HepG2 (cell line): ENCODE data around the gene SRP14. TPM values are rescaled to one million over a fixed set of nuclear protein-coding genes. Genes with fewer than 3 reads are reported as not detected.

Source experiments
- ATAC-seq: fragments of 200-7000 bp; cut with Tn5 transposase; 3 replicates; pipeline ENCODE4 v1.9.1; 2020; ENCODE audit warnings: mild to moderate bottlenecking, moderate library complexity
- BruUV-seq: library from RNA; stranded (reverse); fragments of 400-500 nt; replicated peaks from 2 replicates; lab custom pipeline; 2021; lab: Mats Ljungman, UMichigan
- CTCF ChIA-PET: fragments of 300-600 bp; formaldehyde crosslinking; extraction: SDS; loops from one replicate; lab custom pipeline; 2021; ENCODE audit warnings: low total read pairs, inconsistent platforms, low intra/inter-chr PET ratio; lab: Yijun Ruan, JAX
- POLR2A ChIA-PET: fragments of 350-600 bp; sonication (Branson Sonifier 250); formaldehyde crosslinking; loops from one replicate; lab custom pipeline; 2020; ENCODE audit warnings: antibody characterized with exemption, inconsistent platforms; lab: Yijun Ruan, JAX
- DNase-seq: peaks from one replicate; pipeline ENCODE4 v3.0.0-alpha.2; 2015; ENCODE audit warnings: low spot score
- FAIRE-seq: peaks from 3 replicates; lab custom pipeline; 2011; peaks lifted over from hg19 to GRCh38; lab: Jason Lieb, UNC
- H2AFZ ChIP-seq: one replicate; pipeline ENCODE4 v1.6.1; 2011; ENCODE audit warnings: low read length, inconsistent platforms
- H3K27ac ChIP-seq: fragments of 300-600 bp; 3 replicates; pipeline ENCODE4 v1.8.0; 2011; ENCODE audit warnings: mixed run types, mild to moderate bottlenecking, mixed read lengths, low read length, inconsistent platforms; ENCODE audit not compliant: insufficient read depth; ENCODE audit errors: extremely low read length
- H3K27me3 ChIP-seq, 2 experiments: fragments of 200-600 bp in 1 of 2; 2 replicates in 1 of 2; 3 replicates in 1 of 2; pipeline versions ENCODE4 v1.6.0 to v1.8.0; 2011; ENCODE audit warnings: low read length in 2 of 2, mild to moderate bottlenecking in 2 of 2, moderate library complexity in 2 of 2, inconsistent platforms in 1 of 2; ENCODE audit not compliant: insufficient read depth in 2 of 2, control insufficient read depth in 1 of 2
- H3K36me3 ChIP-seq, 2 experiments: fragments of 200-600 bp in 1 of 2; replicated peaks in 1 of 2; 2 replicates in 1 of 2; 3 replicates in 1 of 2; pipeline versions ENCODE4 v1.5.1 to v1.8.0; 2011; ENCODE audit warnings: low read length in 2 of 2, inconsistent platforms in 1 of 2; ENCODE audit not compliant: insufficient read depth in 2 of 2, control insufficient read depth in 1 of 2
- H3K4me1 ChIP-seq: 2 replicates; pipeline ENCODE4 v1.5.1; 2012; ENCODE audit warnings: low read length, inconsistent platforms; ENCODE audit not compliant: insufficient read depth
- H3K4me2 ChIP-seq: 2 replicates; pipeline ENCODE4 v1.6.0; 2011; ENCODE audit warnings: low read depth, low read length, inconsistent platforms
- H3K4me3 ChIP-seq, 3 experiments: fragments of 200-600 bp in 1 of 3; sonication (generic), shearing (Covaris generic) in 1 of 3; replicated peaks in 1 of 3; 2 replicates each; pipeline ENCODE4 v1.5.1; 2011 to 2016; ENCODE audit warnings: low read length in 3 of 3, inconsistent platforms in 2 of 3, low read depth in 2 of 3, mild to moderate bottlenecking in 2 of 3, control low read depth in 1 of 3, mixed read lengths in 1 of 3; ENCODE audit not compliant: insufficient read depth in 1 of 3
- H3K79me2 ChIP-seq: one replicate; pipeline ENCODE4 v1.6.1; 2011; ENCODE audit warnings: low read length, inconsistent platforms; ENCODE audit not compliant: insufficient read depth
- H3K9ac ChIP-seq: 2 replicates; pipeline ENCODE4 v1.6.0; 2011; ENCODE audit warnings: mild to moderate bottlenecking, low read depth, low read length, inconsistent platforms; ENCODE audit not compliant: insufficient read depth
- H3K9me3 ChIP-seq: 2 replicates; pipeline ENCODE4 v1.5.1; 2012; ENCODE audit warnings: mild to moderate bottlenecking, low read length
- H4K20me1 ChIP-seq: 2 replicates; pipeline ENCODE4 v1.6.0; 2011; ENCODE audit warnings: inconsistent platforms, mild to moderate bottlenecking, low read length, moderate library complexity; ENCODE audit not compliant: insufficient read depth
- ATF7 ChIP-seq, 2 experiments: fragments of 450-650 bp in 1 of 2; sonication (generic) in 1 of 2; formaldehyde crosslinking in 1 of 2; IDR thresholded peaks; 2 replicates each; pipeline versions ENCODE4 v1.4.0 to v1.6.1; 2016 to 2020; ENCODE audit warnings: antibody characterized with exemption in 1 of 2, mild to moderate bottlenecking in 1 of 2, missing genetic modification reagents in 1 of 2
- CREB1 ChIP-seq, 2 experiments: fragments of 450-650 bp in 1 of 2; IDR thresholded peaks; 2 replicates each; pipeline ENCODE4 v1.6.1; 2016 to 2017; ENCODE audit warnings: control low read depth in 1 of 2, mild to moderate bottlenecking in 1 of 2, missing compliant biosample characterization in 1 of 2, missing genetic modification characterization in 1 of 2
- MEIS2 ChIP-seq: sonication (generic); formaldehyde crosslinking; IDR thresholded peaks from 2 replicates; pipeline ENCODE4 v1.9.0; 2021; ENCODE audit warnings: mild to moderate bottlenecking, missing genetic modification reagents
- RARA ChIP-seq: IDR thresholded peaks from 2 replicates; pipeline ENCODE4 v1.6.1; 2016; ENCODE audit warnings: missing genetic modification reagents, missing compliant biosample characterization
- RXRB ChIP-seq: IDR thresholded peaks from 2 replicates; pipeline ENCODE4 v1.6.1; 2016; ENCODE audit warnings: borderline replicate concordance, missing genetic modification reagents, missing compliant biosample characterization
- SAFB2 ChIP-seq: sonication (generic); formaldehyde crosslinking; IDR thresholded peaks from 2 replicates; pipeline ENCODE4 v1.5.1; 2020; ENCODE audit warnings: missing genetic modification reagents, low read depth, mild to moderate bottlenecking, borderline replicate concordance
- WGBS: methylation state at CpG from one replicate; pipeline ENCODE4 v1.1.6; 2017; ENCODE audit warnings: low lambda C conversion rate; 5-methylcytosine and 5-hydroxymethylcytosine counted together
- in situ Hi-C: cut with HindIII; loops from 2 replicates; pipeline ENCODE4 v1.10.0; 2017; ENCODE audit warnings: low pct_unique_long_range_greater_than_20kb; ENCODE audit not compliant: extremely low pct_ligation_motif_present
- intact Hi-C: fragments of 100-400 bp; cut with micrococcal nuclease; formaldehyde crosslinking; loops from one replicate; pipeline ENCODE4 v1.10.0; 2022; ENCODE audit not compliant: unreplicated experiment
- polyA plus RNA-seq, 8 experiments: library from polyadenylated mRNA; depleted of rRNA in 3 of 8; stranded (reverse) in 7 of 8; unstranded in 1 of 8; fragments of >200 nt; fragmentation: Illumina TruSeq in 4 of 8; extraction: Trizol in 4 of 8; gene quantifications; 2 replicates each; pipeline versions ENCODE4 v1.2.1 to v1.2.3, GENCODE V29; 2011 to 2016; ENCODE audit warnings: low read depth in 4 of 8, missing spikeins in 1 of 8, mixed read lengths in 1 of 8; ENCODE audit not compliant: insufficient read depth in 1 of 8
- total RNA-seq, 5 experiments: library from RNA; depleted of rRNA; stranded (reverse); fragments of >200 nt; fragmentation: Illumina TruSeq; extraction: Trizol; gene quantifications; 2 replicates each; pipeline ENCODE4 v1.2.3, GENCODE V29; 2016; ENCODE audit warnings: low read depth in 1 of 5
- TF ChIP-seq, protein P1 (sequence below): sonication (generic); formaldehyde crosslinking; IDR thresholded peaks from 2 replicates; pipeline ENCODE4 v1.5.1; 2020; ENCODE audit warnings: mild to moderate bottlenecking, missing genetic modification reagents, borderline replicate concordance
- TF ChIP-seq, protein P2 (sequence below): sonication (generic); formaldehyde crosslinking; IDR thresholded peaks from 2 replicates; pipeline ENCODE4 v1.8.1; 2023; ENCODE audit warnings: mild to moderate bottlenecking, inconsistent platforms, moderate library complexity, missing genetic modification reagents, borderline replicate concordance

SRP14 gene
- total and polyA plus RNA-seq, 2 of the 13 experiments (the other 11 are each of a cell fraction or from before 2014, with no cell fraction given): 208 to 356 TPM

DNA sequence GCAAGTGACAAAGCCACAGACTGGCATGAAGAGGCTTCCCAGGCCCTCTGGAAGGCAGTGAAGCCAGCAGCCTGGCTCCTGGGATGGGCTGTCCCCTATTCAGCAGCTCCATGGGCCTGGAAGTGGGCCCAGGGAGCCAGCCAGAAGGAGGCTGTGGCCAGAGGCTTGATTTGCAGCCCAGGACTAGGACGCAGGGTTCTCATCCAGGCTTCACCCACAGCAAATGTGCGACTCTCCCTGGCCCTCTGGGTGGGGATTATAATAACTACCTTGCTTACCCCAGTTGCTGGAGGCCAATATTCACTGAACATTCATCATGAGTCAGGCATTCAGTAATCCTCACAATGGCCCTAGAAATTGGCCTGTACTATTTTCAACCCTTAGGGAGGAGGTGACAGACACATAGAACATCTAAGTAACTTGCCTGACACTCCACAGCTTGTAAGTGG, 24.6 kb upstream of the SRP14 start:
- CTCF ChIA-PET: no interaction called here
- in situ Hi-C loops: no loop called here
- ATAC-seq: no peak

More for the DNA sequence above, 24.6 kb upstream of the SRP14 start:
- no peaks in the 10 kb centered on the region for H3K27me3 ChIP-seq
- no peak for FAIRE-seq
- WGBS: 60% methylated on average over 1 of the region's 2 CpGs
- no peaks in the 10 kb centered on the region for H3K36me3 ChIP-seq
- H3K27ac ChIP-seq: no peak overlapping the region
- POLR2A ChIA-PET: no interaction called here
- H2AFZ ChIP-seq: no peak overlapping the region
- H3K79me2 ChIP-seq: no peaks in the 10 kb centered on the region
- no peaks in the 10 kb centered on the region for H3K9me3 ChIP-seq
- TF ChIP-seq MEIS2 (CRISPR knock-in tag): no peak
- TF ChIP-seq SAFB2 (CRISPR knock-in tag): no peak
- no peak for TF ChIP-seq RXRB (CRISPR knock-in tag)
- TF ChIP-seq CREB1 (IDR thresholded peaks at IDR 0.05): no peak
- no peak for TF ChIP-seq CREB1 (CRISPR knock-in tag; IDR thresholded peaks at IDR 0.05)
- no peak for TF ChIP-seq ATF7 (IDR thresholded peaks at IDR 0.05)
- no peak for TF ChIP-seq ATF7 (CRISPR knock-in tag; IDR thresholded peaks at IDR 0.05)
- TF ChIP-seq RARA (CRISPR knock-in tag): no peak
- TF ChIP-seq, protein P1, sequence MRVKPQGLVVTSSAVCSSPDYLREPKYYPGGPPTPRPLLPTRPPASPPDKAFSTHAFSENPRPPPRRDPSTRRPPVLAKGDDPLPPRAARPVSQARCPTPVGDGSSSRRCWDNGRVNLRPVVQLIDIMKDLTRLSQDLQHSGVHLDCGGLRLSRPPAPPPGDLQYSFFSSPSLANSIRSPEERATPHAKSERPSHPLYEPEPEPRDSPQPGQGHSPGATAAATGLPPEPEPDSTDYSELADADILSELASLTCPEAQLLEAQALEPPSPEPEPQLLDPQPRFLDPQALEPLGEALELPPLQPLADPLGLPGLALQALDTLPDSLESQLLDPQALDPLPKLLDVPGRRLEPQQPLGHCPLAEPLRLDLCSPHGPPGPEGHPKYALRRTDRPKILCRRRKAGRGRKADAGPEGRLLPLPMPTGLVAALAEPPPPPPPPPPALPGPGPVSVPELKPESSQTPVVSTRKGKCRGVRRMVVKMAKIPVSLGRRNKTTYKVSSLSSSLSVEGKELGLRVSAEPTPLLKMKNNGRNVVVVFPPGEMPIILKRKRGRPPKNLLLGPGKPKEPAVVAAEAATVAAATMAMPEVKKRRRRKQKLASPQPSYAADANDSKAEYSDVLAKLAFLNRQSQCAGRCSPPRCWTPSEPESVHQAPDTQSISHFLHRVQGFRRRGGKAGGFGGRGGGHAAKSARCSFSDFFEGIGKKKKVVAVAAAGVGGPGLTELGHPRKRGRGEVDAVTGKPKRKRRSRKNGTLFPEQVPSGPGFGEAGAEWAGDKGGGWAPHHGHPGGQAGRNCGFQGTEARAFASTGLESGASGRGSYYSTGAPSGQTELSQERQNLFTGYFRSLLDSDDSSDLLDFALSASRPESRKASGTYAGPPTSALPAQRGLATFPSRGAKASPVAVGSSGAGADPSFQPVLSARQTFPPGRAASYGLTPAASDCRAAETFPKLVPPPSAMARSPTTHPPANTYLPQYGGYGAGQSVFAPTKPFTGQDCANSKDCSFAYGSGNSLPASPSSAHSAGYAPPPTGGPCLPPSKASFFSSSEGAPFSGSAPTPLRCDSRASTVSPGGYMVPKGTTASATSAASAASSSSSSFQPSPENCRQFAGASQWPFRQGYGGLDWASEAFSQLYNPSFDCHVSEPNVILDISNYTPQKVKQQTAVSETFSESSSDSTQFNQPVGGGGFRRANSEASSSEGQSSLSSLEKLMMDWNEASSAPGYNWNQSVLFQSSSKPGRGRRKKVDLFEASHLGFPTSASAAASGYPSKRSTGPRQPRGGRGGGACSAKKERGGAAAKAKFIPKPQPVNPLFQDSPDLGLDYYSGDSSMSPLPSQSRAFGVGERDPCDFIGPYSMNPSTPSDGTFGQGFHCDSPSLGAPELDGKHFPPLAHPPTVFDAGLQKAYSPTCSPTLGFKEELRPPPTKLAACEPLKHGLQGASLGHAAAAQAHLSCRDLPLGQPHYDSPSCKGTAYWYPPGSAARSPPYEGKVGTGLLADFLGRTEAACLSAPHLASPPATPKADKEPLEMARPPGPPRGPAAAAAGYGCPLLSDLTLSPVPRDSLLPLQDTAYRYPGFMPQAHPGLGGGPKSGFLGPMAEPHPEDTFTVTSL: no peak
- TF ChIP-seq, protein P2, sequence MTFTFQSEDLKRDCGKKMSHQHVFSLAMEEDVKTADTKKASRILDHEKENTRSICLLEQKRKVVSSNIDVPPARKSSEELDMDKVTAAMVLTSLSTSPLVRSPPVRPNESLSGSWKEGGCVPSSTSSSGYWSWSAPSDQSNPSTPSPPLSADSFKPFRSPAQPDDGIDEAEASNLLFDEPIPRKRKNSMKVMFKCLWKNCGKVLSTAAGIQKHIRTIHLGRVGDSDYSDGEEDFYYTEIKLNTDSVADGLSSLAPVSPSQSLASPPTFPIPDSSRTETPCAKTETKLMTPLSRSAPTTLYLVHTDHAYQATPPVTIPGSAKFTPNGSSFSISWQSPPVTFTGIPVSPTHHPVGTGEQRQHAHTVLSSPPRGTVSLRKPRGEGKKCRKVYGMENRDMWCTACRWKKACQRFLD (CRISPR knock-in tag): no peak
- TF ChIP-seq, all 625 proteins: peak for 0
- Histone ChIP-seq H3K4me3 (no peak overlapping the region), H4K20me1 (no peaks in the 10 kb centered on the region), H3K9ac (no peak overlapping the region), H3K4me2 (no peak overlapping the region), H3K4me1 (peaks cover 33% of the 10 kb centered on the region)
- BruUV-seq: no TSS peak
- intact Hi-C loops: no loop called here
- DNase-seq: no peak
